GM18868 (cell line): Measurements from ENCODE around the gene RSPH1.

Experiments
- ATAC-seq: cut with Tn5 transposase; IDR thresholded peaks from one replicate; pipeline ENCODE4 v1.9.1; 2021; ENCODE audit warnings: mild to moderate bottlenecking, moderate library complexity; ENCODE audit not compliant: unreplicated experiment

The RSPH1 gene

GRCh38 chr21:42433946-42434551, 62.0 kb downstream of the RSPH1 start:
- ATAC-seq, result no peak

- no peak for ATAC-seq
Measured at GRCh38 chr21:42432695-42433094, 63.3 kb downstream of the RSPH1 start.

GRCh38 chr21:42431196-42431595, 64.8 kb downstream of the RSPH1 start:
- no peak for ATAC-seq

GRCh38 chr21:42430521-42430920, 65.5 kb downstream of the RSPH1 start:
- ATAC-seq, result no peak

GRCh38 chr21:42429856-42430255, 66.2 kb downstream of the RSPH1 start:
- no peak for ATAC-seq

GRCh38 chr21:42429021-42429420, 67.0 kb downstream of the RSPH1 start:
- no peak for ATAC-seq

GRCh38 chr21:42427809-42428419, 68.1 kb downstream of the RSPH1 start:
- ATAC-seq, result no peak

DNA sequence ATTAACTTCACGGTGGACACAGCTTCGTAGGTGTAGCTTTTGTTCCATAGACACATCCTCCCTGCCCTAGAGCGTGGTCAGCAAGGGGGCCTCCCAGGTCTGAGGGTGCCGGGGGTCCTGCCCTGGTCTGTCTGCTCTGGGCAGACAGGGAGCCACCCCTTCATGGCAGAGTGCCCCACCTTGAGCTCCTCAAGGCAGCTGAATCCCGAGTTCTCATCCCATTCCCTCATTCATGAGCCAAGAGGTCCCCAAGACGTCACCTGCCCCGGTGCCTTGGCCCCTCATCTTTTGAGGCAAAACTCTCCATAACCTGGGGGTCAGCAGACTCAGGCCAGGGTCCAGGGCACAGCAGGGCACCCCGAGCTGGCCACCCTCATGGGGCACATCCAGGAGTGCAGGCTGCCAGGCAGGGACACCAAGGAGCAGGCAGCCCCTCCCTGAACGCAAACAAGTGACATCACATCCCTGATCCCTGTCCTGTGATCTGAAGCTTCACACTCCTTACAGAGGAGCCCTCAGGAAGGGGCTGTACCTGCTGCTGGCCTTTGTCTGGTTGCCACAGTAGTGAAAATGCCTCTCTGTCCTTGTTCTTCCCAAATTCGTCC, 69.0 kb downstream of the RSPH1 start:
- ATAC-seq, result no peak

DNA sequence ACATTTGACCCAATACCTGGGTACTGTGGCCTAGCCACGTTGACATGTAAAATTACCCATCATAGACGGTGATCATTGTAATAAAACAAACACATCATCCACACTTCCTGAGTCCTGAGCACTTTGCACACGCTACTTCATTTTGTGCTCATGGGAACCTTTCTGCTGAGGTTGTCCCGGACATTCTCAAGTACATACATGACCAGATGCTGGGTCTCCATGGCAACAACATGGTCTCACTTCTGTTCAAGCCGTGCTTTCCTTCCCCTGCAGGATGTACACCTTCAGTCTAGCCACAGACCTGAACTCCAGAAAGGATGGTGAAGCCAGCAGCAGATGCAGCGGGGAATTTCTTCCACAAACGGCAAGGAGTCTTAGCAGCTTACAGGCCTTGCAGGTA, 69.6 kb downstream of the RSPH1 start:
- no peak for ATAC-seq

DNA sequence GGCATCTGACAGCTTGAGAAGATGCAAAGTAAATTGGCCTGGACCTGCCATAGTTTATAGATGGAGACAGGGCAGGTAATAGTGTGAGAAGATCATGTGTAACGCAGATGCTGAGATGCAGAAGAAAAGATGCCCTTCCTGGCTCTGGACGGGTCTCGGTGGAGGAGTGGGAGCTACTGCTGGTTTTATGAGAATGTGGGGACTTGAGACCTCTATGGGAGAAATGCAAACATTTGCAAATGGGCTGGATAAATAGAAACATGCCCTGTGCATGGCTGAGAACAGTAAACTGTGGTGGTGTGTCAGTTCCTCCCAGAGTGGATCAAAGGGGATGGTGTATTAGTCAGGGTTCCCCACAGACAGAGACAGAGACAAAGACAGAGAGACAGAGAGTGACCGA, 70.4 kb downstream of the RSPH1 start:
- ATAC-seq, result peak; percentile 39

- ATAC-seq, result peak; percentile 53
Measured at GRCh38 chr21:42424914-42425541, 71.0 kb downstream of the RSPH1 start.

GRCh38 chr21:42423685-42424084, 72.3 kb downstream of the RSPH1 start:
- ATAC-seq, result peak; percentile 5

GRCh38 chr21:42423197-42423675, 72.8 kb downstream of the RSPH1 start:
- ATAC-seq, result peak; percentile 63
